ENCODE results near the gene TSEN34.

DNA sequence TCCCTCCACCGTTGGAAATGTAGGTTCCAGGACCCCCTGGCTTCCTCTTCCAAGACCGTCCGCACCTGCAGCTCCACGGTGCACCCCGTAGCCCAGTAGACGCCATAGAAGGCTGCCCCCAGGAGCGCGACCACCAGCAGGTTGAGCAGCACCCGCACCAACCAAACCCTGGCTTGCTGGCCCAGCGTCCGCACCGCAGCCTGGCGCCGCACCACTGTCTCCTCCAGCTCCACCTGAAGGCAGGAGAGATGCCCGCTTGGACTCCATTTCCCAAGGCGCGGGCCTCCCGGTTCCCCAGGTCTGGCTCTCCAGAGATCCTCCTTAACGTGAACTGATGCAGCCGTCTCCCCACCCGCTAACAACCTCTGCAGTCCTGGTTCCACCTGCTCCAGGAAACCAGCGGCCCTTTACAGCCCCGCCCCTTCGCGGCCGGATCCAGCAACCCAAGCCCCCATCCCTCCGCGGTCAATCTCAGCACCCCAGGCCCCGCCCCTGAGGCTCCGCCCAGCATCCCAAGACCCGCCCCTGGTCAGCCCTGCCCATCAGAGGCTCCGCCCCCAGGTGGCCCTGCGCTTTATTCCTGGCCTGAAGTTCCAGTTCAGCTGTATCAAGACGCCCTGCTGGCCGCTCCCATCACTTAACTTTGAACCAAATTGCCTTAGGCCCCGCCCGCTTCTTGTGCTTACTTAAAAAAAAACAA lies 26.6 kb upstream of the TSEN34 start:
- TF ChIP-seq CTCF (conservative IDR thresholded peaks at IDR 0.05; ENCODE audit: low read length), result no peak
- TF ChIP-seq EZH2phosphoT487 (IDR thresholded peaks at IDR 0.05; ENCODE audit: borderline replicate concordance, low read depth, low read length), result no peak
